Activated CD4-positive, CD25-positive, alpha-beta regulatory T cell treated with anti-CD3 and anti-CD28 coated beads, Interleukin-2, amount 50 U/mL, for 24 hours (primary cell): Measurements from ENCODE around the gene MPV17.
"Not testable (repeated sequence)": the region's sequence is repeated elsewhere in the genome, so short reads cannot be mapped to it uniquely, and the experiment has no call there.

Experiments used
- ATAC-seq, 2 donors: fragments of 150-1000 bp; cut with Tn5 transposase; one replicate each; pipeline ENCODE4 v1.10.0; 2021; ENCODE audit warnings: mild to moderate bottlenecking in 1 of 2, moderate library complexity in 1 of 2

MPV17 gene

GRCh38 chr2:27297195-27297594, 25.7 kb downstream of the MPV17 start:
- ATAC-seq = no peak

DNA sequence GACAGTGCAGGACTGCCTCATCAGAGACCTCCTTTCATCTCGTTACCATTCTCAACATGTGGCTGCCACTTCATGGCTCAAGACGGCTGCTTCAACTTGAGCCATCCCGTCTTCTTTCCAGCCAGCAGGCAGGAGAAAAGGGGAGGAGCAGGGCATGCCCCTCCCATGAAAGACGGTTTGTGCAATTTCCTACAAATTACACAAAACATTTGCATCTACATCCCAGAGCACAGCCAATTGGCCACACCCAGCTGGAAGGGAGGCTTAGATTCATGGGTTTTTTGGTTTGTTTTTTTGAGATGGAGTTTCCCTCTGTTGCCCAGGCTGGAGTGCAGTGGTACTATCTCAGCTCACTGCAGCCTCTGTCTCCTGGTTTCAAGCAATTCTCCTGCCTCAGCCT, 26.4 kb downstream of the MPV17 start:
- no peak for ATAC-seq

GRCh38 chr2:27294928-27295327, 28.0 kb downstream of the MPV17 start:
- ATAC-seq = no peak

- no peak for ATAC-seq
Measured at GRCh38 chr2:27291865-27292264, 31.0 kb downstream of the MPV17 start.

- no peak for ATAC-seq
Measured at GRCh38 chr2:27290549-27290948, 32.3 kb downstream of the MPV17 start.

GRCh38 chr2:27288610-27289009, 34.3 kb downstream of the MPV17 start:
- no peak for ATAC-seq

- no peak for ATAC-seq
Measured at GRCh38 chr2:27285481-27285880, 37.4 kb downstream of the MPV17 start.

DNA sequence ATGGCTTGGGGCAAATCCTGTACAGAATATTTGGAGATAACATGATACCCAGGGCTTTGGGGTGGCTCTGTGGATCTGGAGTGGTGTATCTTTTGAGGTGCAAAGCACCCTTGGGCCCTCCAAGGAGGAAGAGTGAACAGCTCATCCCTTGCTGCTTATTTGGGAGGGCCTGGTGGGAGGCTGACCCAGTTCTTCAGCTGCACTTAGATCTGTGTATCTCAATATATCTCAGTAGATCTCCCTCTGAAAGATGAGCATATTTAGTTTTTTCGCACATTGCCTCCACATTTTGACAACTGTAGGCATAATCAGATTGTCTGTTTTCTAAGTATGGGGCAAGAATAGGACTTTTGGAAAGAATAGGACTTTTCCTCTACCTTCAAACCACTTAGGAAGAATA, 37.9 kb downstream of the MPV17 start:
- no peak for ATAC-seq

DNA sequence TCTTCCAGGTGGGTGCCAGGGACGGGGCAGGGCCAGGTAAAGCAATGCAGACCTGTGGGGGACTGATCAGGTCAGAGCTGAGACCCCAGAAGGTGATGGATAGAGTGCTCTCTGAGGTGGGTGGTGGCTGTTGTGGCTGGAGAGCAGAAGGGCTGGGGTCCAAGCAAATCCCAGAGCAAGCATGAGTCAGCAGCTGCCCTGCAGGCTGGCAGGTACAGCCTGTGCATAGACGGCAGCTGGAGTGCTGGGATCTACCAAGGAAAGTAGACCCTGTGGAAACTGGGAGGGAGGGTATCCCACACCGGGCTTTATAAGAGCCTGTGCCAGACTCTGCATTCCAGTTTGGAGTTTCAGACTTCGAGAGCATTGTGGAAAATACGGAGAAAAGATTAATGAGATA, 40.0 kb downstream of the MPV17 start:
- ATAC-seq = no peak

DNA sequence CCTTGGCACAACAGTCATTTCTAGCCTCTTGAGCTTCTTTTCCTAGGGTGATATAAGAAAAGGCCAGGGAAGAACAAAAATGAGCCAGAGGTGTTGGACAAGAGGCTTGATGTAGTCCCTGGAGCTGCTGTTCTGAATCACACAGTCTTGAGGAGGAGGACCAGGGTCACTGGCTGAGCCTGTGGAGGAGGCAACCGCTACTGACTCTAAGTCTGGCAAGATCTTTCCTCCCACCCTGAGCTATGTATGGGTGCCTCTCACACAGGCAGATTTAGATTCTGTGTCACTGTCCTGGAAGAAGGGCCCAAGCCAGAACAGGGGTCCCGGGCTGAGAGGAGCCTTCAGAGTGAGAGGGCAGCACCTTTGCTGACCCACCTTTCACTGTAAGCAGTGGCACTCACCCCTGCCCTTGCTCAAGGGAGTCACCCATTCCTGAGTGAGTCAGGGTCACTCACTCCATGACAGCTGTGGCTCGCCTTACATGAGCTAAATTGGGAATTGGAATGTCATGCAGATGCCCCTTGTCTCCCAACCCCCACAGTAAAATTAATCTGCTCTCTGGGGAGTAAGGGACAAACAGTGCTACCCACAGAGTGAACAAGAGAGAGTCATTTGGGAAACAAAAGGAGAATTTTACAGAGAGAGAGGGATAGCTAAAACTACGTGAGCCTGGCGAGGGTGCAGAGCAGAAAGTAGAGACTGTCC, 40.9 kb downstream of the MPV17 start, which contains the start of gene TRIM54:
TSS of gene TRIM54 (plus strand) at position 575 of the 705 bp plus-strand sequence. CDS start 303 bp downstream, outside the sequence.
- ATAC-seq = no peak

DNA sequence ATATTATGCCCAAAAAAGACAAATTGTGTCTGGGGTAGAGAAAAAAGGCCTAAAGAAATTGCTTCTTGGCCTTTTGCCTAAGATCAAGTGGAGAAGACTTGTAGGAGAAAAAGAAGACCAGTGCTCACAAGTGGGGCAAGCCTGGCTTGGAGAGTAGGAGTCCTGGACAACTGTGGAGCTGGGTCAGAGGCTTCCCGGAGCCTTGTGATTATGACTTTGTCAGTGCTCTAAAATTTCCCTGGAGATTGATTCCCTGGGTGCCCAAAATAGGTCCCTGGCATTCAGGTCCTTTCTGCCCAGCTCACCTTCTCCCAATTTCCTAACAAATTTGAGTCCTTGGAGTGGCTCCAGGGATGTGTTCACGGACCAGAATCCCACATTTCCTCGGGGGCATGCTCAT, 41.5 kb downstream of the MPV17 start:
- no peak for ATAC-seq

GRCh38 chr2:27280826-27281225, 42.1 kb downstream of the MPV17 start:
- no peak for ATAC-seq

GRCh38 chr2:27278010-27278409, 44.9 kb downstream of the MPV17 start:
- no peak for ATAC-seq

DNA sequence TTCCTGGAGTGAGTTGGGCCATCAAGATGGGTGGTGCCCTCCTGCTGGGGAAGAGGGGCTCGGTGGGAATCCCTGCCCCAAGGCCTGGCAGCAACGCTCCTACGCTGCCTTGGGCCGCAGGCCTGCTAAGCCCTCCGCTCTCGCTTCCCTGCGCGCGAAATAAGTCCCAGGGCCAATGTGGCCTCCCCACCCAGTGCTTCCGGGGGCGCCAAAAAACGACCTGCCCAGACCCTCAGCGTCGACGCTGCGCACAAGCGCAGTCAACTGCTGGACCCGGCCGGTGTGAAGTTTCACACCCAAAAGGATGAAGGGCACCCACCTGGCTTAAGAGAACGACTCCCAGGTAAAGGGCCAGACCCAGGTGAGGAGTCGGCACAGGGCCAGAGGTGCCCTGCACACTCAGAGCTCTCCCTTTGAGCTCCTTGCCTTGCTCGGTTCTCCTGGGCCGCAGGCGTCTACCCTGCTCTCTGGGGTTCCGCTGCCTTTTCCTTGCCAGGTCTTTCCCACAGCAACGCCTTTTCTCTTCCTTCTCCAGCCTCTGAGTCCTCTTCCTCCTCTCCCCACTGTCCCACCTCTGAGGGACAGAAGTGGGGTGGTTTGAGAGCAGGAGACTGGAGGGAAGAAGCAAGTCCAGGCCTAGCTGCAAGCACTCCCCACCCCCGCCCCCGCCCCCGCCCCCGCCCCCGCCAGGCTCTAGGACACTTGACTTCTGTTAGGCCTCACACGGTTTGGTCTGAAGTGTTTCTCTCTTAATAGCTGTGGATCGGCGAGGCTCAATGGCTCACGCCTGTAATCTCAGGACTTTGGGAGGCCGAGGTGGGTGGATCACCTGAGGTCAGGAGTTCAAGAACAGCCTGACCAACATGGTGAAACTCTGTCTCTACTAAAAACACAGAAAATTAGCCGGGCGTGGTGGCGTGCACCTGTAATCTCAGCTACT, 47.4 kb downstream of the MPV17 start, which contains the start of gene DNAJC5G:
TSS of gene DNAJC5G (plus strand) at position 223 of the 940 bp plus-strand sequence. CDS start 1,296 bp downstream, outside the sequence.
- no peak for ATAC-seq

- not testable (repeated sequence) for ATAC-seq
Measured at GRCh38 chr2:27272537-27273522, 50.1 kb downstream of the MPV17 start.

GRCh38 chr2:27271631-27272340, 51.1 kb downstream of the MPV17 start:
- no peak for ATAC-seq

DNA sequence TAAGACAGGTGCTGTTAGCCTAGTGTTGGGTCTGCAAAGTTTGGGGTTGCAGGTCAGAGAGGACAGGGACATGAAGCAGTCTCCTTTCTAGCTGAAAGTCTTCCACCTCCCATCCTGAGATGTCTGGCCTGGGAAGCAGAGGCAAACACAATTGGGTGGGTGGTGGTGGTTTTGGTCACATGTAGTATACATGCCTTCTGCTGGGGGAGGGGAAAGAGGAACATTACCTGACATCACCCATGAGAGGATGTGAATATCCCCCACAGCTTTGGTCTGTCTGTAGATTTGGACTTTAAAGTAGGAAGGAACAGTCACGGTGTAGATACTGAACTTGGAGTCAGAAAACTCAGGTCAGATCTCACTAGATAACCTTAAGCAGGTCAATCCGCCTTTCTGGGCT, 52.2 kb downstream of the MPV17 start:
- no peak for ATAC-seq

- no peak for ATAC-seq
Measured at GRCh38 chr2:27270131-27270530, 52.8 kb downstream of the MPV17 start.

DNA sequence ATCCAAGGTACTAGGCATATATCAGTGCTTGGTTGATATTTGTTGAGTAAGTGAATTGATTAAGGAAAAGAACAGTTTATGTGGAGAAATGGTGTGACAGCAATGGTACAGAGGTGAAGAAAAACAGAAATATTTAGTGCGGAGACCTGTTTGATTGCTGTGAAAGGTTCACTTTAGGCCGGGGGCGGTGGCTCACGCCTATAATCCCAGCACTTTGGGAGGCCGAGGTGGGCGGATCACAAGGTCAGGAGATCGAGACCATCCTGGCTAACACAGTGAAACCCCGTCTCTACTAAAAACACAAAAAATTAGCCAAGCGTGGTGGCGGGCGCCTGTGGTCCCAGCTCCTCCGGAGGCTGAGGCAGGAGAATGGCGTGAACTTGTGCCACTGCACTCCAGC, 54.6 kb downstream of the MPV17 start:
- not testable (repeated sequence) for ATAC-seq

DNA sequence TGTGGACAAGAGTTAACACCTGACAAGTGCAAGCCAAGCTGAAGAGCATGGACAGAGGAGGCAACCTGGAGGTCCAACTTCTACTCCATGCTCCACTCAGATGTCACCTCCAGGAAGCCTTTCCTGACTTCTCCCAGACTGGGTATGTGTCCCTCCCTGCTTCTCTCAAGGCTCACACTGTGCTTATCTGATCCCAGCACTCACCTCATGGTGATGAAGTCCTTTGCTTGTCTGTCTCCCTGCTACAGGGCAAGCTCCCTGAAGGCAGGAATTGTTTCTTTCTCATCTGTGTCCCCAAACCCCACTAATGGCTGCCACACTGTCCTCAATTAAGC, 57.4 kb downstream of the MPV17 start:
- ATAC-seq = no peak

GRCh38 chr2:27264753-27265535, 58.0 kb downstream of the MPV17 start:
- peak; percentile 53 to 73 for ATAC-seq
